Gastroesophageal sphincter (tissue), 3 donors: ENCODE measurements around the gene NLK.

Experiments
- EP300 ChIP-seq: sonication (generic); formaldehyde crosslinking; IDR thresholded peaks from one replicate; pipeline ENCODE4 v1.6.1; 2017; ENCODE audit warnings: antibody characterized with exemption, mild to moderate bottlenecking
- POLR2AphosphoS5 ChIP-seq: sonication (generic); formaldehyde crosslinking; IDR thresholded peaks from one replicate; pipeline ENCODE4 v1.6.1; 2017; ENCODE audit warnings: antibody characterized with exemption
- TF ChIP-seq, protein P1 (sequence below), 4 experiments: fragments of 200-600 bp in 2 of 4; fragments of 450-650 bp in 2 of 4; sonication (generic) in 1 of 4; IDR thresholded peaks; one replicate each; pipeline ENCODE4 v1.5.1; 2017 to 2019; ENCODE audit warnings: antibody characterized with exemption in 4 of 4, mild to moderate bottlenecking in 2 of 4, moderate library complexity in 2 of 4

DNA sequence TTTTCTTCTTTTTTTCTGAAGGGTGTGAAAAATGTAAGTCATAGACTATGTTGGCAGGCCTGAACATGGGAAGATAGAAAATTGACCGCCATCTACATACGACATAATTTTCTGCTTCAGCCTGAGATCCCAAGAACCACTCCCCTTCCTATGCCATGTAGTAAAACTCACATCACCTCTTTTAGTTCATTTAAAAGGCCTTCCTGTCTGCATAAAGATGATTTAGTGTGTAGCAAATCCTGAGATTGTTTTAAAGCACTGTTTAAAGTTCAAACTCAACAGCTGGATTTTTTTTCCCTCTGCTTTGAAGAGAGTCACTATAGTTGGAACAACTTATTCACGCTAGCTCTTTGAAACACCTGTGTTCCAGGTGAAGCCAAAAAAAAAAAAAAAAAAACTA is 101.5 kb downstream of the NLK start:
- TF ChIP-seq, protein P1, sequence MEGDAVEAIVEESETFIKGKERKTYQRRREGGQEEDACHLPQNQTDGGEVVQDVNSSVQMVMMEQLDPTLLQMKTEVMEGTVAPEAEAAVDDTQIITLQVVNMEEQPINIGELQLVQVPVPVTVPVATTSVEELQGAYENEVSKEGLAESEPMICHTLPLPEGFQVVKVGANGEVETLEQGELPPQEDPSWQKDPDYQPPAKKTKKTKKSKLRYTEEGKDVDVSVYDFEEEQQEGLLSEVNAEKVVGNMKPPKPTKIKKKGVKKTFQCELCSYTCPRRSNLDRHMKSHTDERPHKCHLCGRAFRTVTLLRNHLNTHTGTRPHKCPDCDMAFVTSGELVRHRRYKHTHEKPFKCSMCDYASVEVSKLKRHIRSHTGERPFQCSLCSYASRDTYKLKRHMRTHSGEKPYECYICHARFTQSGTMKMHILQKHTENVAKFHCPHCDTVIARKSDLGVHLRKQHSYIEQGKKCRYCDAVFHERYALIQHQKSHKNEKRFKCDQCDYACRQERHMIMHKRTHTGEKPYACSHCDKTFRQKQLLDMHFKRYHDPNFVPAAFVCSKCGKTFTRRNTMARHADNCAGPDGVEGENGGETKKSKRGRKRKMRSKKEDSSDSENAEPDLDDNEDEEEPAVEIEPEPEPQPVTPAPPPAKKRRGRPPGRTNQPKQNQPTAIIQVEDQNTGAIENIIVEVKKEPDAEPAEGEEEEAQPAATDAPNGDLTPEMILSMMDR (IDR thresholded peaks at IDR 0.05) = no peak
- TF ChIP-seq POLR2AphosphoS5 (no peak), EP300 (no peak)
